HepG2 (cell line): ENCODE measurements around the gene HEPN1. TPM values are rescaled to one million over a fixed set of nuclear protein-coding genes. Genes with fewer than 3 reads are reported as not detected.

Experiments
- ATAC-seq: fragments of 200-7000 bp; cut with Tn5 transposase; 3 replicates; pipeline ENCODE4 v1.9.1; 2020; ENCODE audit warnings: mild to moderate bottlenecking, moderate library complexity
- BruUV-seq: library from RNA; stranded (reverse); fragments of 400-500 nt; replicated peaks from 2 replicates; lab custom pipeline; 2021; lab: Mats Ljungman, UMichigan
- CTCF ChIA-PET: fragments of 300-600 bp; formaldehyde crosslinking; extraction: SDS; loops from one replicate; lab custom pipeline; 2021; ENCODE audit warnings: low total read pairs, inconsistent platforms, low intra/inter-chr PET ratio; lab: Yijun Ruan, JAX
- POLR2A ChIA-PET: fragments of 350-600 bp; sonication (Branson Sonifier 250); formaldehyde crosslinking; loops from one replicate; lab custom pipeline; 2020; ENCODE audit warnings: antibody characterized with exemption, inconsistent platforms; lab: Yijun Ruan, JAX
- DNase-seq: peaks from one replicate; pipeline ENCODE4 v3.0.0-alpha.2; 2015; ENCODE audit warnings: low spot score
- FAIRE-seq: peaks from 3 replicates; lab custom pipeline; 2011; peaks lifted over from hg19 to GRCh38; lab: Jason Lieb, UNC
- H2AFZ ChIP-seq: one replicate; pipeline ENCODE4 v1.6.1; 2011; ENCODE audit warnings: low read length, inconsistent platforms
- H3K27ac ChIP-seq: fragments of 300-600 bp; 3 replicates; pipeline ENCODE4 v1.8.0; 2011; ENCODE audit warnings: mixed run types, mild to moderate bottlenecking, mixed read lengths, low read length, inconsistent platforms; ENCODE audit not compliant: insufficient read depth; ENCODE audit errors: extremely low read length
- H3K27me3 ChIP-seq, 2 experiments: fragments of 200-600 bp in 1 of 2; 2 replicates in 1 of 2; 3 replicates in 1 of 2; pipeline versions ENCODE4 v1.6.0 to v1.8.0; 2011; ENCODE audit warnings: low read length in 2 of 2, mild to moderate bottlenecking in 2 of 2, moderate library complexity in 2 of 2, inconsistent platforms in 1 of 2; ENCODE audit not compliant: insufficient read depth in 2 of 2, control insufficient read depth in 1 of 2
- H3K36me3 ChIP-seq, 2 experiments: fragments of 200-600 bp in 1 of 2; replicated peaks in 1 of 2; 2 replicates in 1 of 2; 3 replicates in 1 of 2; pipeline versions ENCODE4 v1.5.1 to v1.8.0; 2011; ENCODE audit warnings: low read length in 2 of 2, inconsistent platforms in 1 of 2; ENCODE audit not compliant: insufficient read depth in 2 of 2, control insufficient read depth in 1 of 2
- H3K4me1 ChIP-seq: 2 replicates; pipeline ENCODE4 v1.5.1; 2012; ENCODE audit warnings: low read length, inconsistent platforms; ENCODE audit not compliant: insufficient read depth
- H3K4me2 ChIP-seq: 2 replicates; pipeline ENCODE4 v1.6.0; 2011; ENCODE audit warnings: low read depth, low read length, inconsistent platforms
- H3K4me3 ChIP-seq, 3 experiments: fragments of 200-600 bp in 1 of 3; sonication (generic), shearing (Covaris generic) in 1 of 3; replicated peaks in 1 of 3; 2 replicates each; pipeline ENCODE4 v1.5.1; 2011 to 2016; ENCODE audit warnings: low read length in 3 of 3, inconsistent platforms in 2 of 3, low read depth in 2 of 3, mild to moderate bottlenecking in 2 of 3, control low read depth in 1 of 3, mixed read lengths in 1 of 3; ENCODE audit not compliant: insufficient read depth in 1 of 3
- H3K79me2 ChIP-seq: one replicate; pipeline ENCODE4 v1.6.1; 2011; ENCODE audit warnings: low read length, inconsistent platforms; ENCODE audit not compliant: insufficient read depth
- H3K9ac ChIP-seq: 2 replicates; pipeline ENCODE4 v1.6.0; 2011; ENCODE audit warnings: mild to moderate bottlenecking, low read depth, low read length, inconsistent platforms; ENCODE audit not compliant: insufficient read depth
- H3K9me3 ChIP-seq: 2 replicates; pipeline ENCODE4 v1.5.1; 2012; ENCODE audit warnings: mild to moderate bottlenecking, low read length
- H4K20me1 ChIP-seq: 2 replicates; pipeline ENCODE4 v1.6.0; 2011; ENCODE audit warnings: inconsistent platforms, mild to moderate bottlenecking, low read length, moderate library complexity; ENCODE audit not compliant: insufficient read depth
- CEBPG ChIP-seq: IDR thresholded peaks from 2 replicates; pipeline ENCODE4 v1.6.1; 2016
- CENPX ChIP-seq: sonication (generic); formaldehyde crosslinking; IDR thresholded peaks from 2 replicates; pipeline ENCODE4 v1.9.0; 2021; ENCODE audit warnings: mild to moderate bottlenecking, missing genetic modification reagents, moderate library complexity
- CREM ChIP-seq, 2 experiments: sonication (generic) in 1 of 2; formaldehyde crosslinking in 1 of 2; IDR thresholded peaks; 2 replicates each; pipeline versions ENCODE4 v1.4.0 to v1.6.1; 2016 to 2020; ENCODE audit warnings: antibody characterized with exemption in 1 of 2, mild to moderate bottlenecking in 1 of 2, missing genetic modification reagents in 1 of 2
- ERF ChIP-seq: IDR thresholded peaks from 2 replicates; pipeline ENCODE4 v1.6.1; 2018; ENCODE audit warnings: missing biosample characterization, missing genetic modification reagents
- GFI1 ChIP-seq: sonication (generic); formaldehyde crosslinking; IDR thresholded peaks from 2 replicates; pipeline ENCODE4 v1.5.0; 2020; ENCODE audit warnings: missing genetic modification reagents, mild to moderate bottlenecking, borderline replicate concordance
- NR2F6 ChIP-seq, 2 experiments: IDR thresholded peaks; 2 replicates each; pipeline ENCODE4 v1.6.1; 2016; ENCODE audit warnings: antibody characterized with exemption in 1 of 2, mild to moderate bottlenecking in 1 of 2
- NR3C1 ChIP-seq: sonication (generic); formaldehyde crosslinking; IDR thresholded peaks from 2 replicates; pipeline ENCODE4 v1.4.0; 2020; ENCODE audit warnings: missing genetic modification reagents
- PATZ1 ChIP-seq: sonication (generic); formaldehyde crosslinking; IDR thresholded peaks from 2 replicates; pipeline ENCODE4 v1.4.0; 2020; ENCODE audit warnings: missing genetic modification reagents
- PAXIP1 ChIP-seq: sonication (generic); formaldehyde crosslinking; conservative IDR thresholded peaks from 2 replicates; pipeline ENCODE4 v1.4.0; 2020; ENCODE audit warnings: mild to moderate bottlenecking, missing genetic modification reagents, moderate library complexity
- SOX5 ChIP-seq: IDR thresholded peaks from 2 replicates; pipeline ENCODE4 v1.6.1; 2016; ENCODE audit warnings: borderline replicate concordance
- ZFP90 ChIP-seq: sonication (generic); formaldehyde crosslinking; IDR thresholded peaks from 2 replicates; pipeline ENCODE4 v1.8.0; 2022; ENCODE audit warnings: missing genetic modification reagents, mild to moderate bottlenecking, inconsistent platforms, borderline replicate concordance
- ZNF142 ChIP-seq: sonication (generic); formaldehyde crosslinking; IDR thresholded peaks from 2 replicates; pipeline ENCODE4 v1.4.0; 2020; ENCODE audit warnings: missing genetic modification reagents
- WGBS: methylation state at CpG from one replicate; pipeline ENCODE4 v1.1.6; 2017; ENCODE audit warnings: low lambda C conversion rate; 5-methylcytosine and 5-hydroxymethylcytosine counted together
- in situ Hi-C: cut with HindIII; loops from 2 replicates; pipeline ENCODE4 v1.10.0; 2017; ENCODE audit warnings: low pct_unique_long_range_greater_than_20kb; ENCODE audit not compliant: extremely low pct_ligation_motif_present
- intact Hi-C: fragments of 100-400 bp; cut with micrococcal nuclease; formaldehyde crosslinking; loops from one replicate; pipeline ENCODE4 v1.10.0; 2022; ENCODE audit not compliant: unreplicated experiment
- polyA plus RNA-seq, 8 experiments: library from polyadenylated mRNA; depleted of rRNA in 3 of 8; stranded (reverse) in 7 of 8; unstranded in 1 of 8; fragments of >200 nt; fragmentation: Illumina TruSeq in 4 of 8; extraction: Trizol in 4 of 8; gene quantifications; 2 replicates each; pipeline versions ENCODE4 v1.2.1 to v1.2.3, GENCODE V29; 2011 to 2016; ENCODE audit warnings: low read depth in 4 of 8, missing spikeins in 1 of 8, mixed read lengths in 1 of 8; ENCODE audit not compliant: insufficient read depth in 1 of 8
- total RNA-seq, 5 experiments: library from RNA; depleted of rRNA; stranded (reverse); fragments of >200 nt; fragmentation: Illumina TruSeq; extraction: Trizol; gene quantifications; 2 replicates each; pipeline ENCODE4 v1.2.3, GENCODE V29; 2016; ENCODE audit warnings: low read depth in 1 of 5

Gene HEPN1
- total and polyA plus RNA-seq, 2 of the 13 experiments (the other 11 are each of a cell fraction or from before 2014, with no cell fraction given): not detected

DNA sequence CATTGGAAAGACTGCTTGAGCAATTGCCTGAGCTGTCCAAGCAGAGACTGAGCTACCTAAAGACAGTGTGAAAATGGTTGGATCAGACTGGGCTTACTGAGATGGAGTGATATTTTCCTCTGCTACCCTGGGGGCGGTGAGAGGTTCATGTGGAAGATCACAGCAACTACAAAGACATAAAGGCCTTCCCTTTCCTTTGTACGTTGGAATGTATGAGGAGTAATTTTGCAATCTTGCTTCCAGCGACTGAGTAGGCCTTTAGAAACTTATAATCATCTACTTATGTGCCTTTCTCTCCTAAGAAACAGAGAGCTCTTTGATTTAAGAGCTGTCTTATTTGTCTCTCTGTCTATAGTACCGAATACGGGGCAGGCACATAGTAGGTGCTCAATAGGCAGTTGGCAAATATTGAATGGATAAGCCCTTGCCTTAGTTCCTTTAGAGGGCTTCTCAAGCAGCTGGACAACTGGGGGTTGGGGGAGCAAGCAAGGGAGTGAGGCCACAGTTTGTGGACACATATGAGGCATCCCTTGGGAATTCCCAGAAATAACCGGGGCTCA lies 19.2 kb downstream of the HEPN1 start:
- Histone ChIP-seq H3K4me3 (peak overlapping the region; percentile 8 to 43 (median 25); a peak in 4 of 6 replicates), H3K79me2 (peaks cover 34% of the 10 kb centered on the region), H3K9ac (peak overlapping the region; percentile 94), H3K9me3 (no peaks in the 10 kb centered on the region), H3K4me1 (peaks cover 87% of the 10 kb centered on the region), H2AFZ (no peak overlapping the region), H3K27ac (peak overlapping the region; percentile 90), H3K4me2 (peak overlapping the region; percentile 98), H3K36me3 (no peaks in the 10 kb centered on the region), H3K27me3 (no peaks in the 10 kb centered on the region; a peak in 1 of 5 replicates), H4K20me1 (no peaks in the 10 kb centered on the region)
- ATAC-seq (peak; percentile 27), FAIRE-seq (peak; percentile 52), DNase-seq (peak; percentile 77)
- WGBS: 3% methylated on average over 6 of the region's 6 CpGs
- POLR2A ChIA-PET: interaction anchor here (1.3 to 5.8 kb wide), 3 partner anchors 14 to 173 kb away, joined by 3 to 61 read pairs (median 5); partner anchors contain the start of genes CCDC15, ROBO4 and TMEM218
- no TSS peak for BruUV-seq
- in situ Hi-C loops (no loop called here), intact Hi-C loops (loop anchor here (5.0 kb wide), 2 partner anchors 36 to 316 kb away; partner anchors contain the start of gene TBRG1)
- CTCF ChIA-PET: no interaction called here
- TF ChIP-seq SOX5 (CRISPR knock-in tag): peak; percentile 53; the same call in 1 of the 2 replicates
- TF ChIP-seq GFI1 (CRISPR knock-in tag): peak; percentile 51; the same call in 1 of the 2 replicates
- TF ChIP-seq PATZ1 (CRISPR knock-in tag): peak; percentile 36; the same call in 1 of the 2 replicates
- TF ChIP-seq PAXIP1 (CRISPR knock-in tag): peak; percentile 18; the same call in 1 of the 2 replicates
- peak; percentile 76 for TF ChIP-seq CEBPG (CRISPR knock-in tag)
- TF ChIP-seq CREM (IDR thresholded peaks at IDR 0.05): peak; percentile 40; the same call in 1 of the 2 replicates
- TF ChIP-seq CREM (CRISPR knock-in tag; IDR thresholded peaks at IDR 0.05): no peak
- TF ChIP-seq ZFP90 (CRISPR knock-in tag): no peak
- TF ChIP-seq NR2F6 (IDR thresholded peaks at IDR 0.05): no peak
- 0 out of 2 replicates have a peak, but pooled peaks have one; percentile 13 for TF ChIP-seq NR2F6 (CRISPR knock-in tag; IDR thresholded peaks at IDR 0.05)
- TF ChIP-seq ERF (CRISPR knock-in tag): 0 out of 2 replicates have a peak, but pooled peaks have one; percentile 25
- TF ChIP-seq NR3C1 (CRISPR knock-in tag): no peak
- no peak for TF ChIP-seq ZNF142
- no peak for TF ChIP-seq CENPX (CRISPR knock-in tag)
